ENCODE measurements around the gene SERAC1.

SERAC1 gene

DNA sequence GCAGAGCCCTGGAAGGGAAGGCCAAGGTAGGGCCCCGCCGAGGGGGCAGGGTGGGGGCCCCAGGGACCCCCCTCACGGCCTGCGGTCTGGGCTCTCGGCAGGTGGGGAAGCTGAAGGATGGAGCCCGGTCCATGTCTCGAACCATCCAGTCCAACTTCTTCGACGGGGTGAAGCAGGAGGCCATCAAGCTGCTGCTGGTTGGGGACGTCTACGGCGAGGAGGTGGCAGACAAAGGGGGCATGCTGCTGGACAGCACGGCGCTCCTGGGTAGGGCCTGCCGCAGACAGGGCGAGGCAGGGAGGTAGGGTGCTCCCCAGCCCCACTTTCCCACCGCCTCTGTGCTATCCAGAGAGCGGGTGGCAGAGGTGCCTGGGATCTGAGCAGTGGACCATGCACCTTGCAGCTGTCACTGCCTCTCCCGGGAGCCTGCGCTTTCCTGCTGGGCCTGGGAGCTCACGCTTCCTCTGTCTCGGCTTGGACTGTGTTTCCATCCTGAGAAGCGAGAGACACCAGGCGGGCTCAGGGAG is 103.3 kb downstream of the SERAC1 start:
- H3K4me3 ChIP-seq (ENCODE audit: low read depth in 1 of 2, low read length in 2 of 2), result no peak overlapping the region

DNA sequence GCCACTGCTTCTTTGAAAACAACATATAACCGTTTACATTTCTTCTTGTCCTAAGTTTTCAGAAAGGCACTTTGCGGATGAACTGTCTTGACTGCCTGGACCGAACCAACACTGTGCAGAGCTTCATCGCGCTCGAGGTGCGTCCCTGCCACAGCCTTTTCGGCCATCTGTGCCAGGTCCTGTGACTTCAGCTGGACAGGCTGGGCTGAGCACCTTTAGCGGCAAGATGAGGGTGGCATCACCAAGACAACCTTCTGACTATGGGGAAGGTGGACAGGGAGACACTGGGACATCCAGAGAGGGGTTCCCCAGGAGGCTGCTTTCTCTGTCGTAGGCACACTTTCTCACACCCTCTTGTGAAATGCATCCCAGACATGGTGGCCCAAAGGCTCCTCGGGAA is 104.3 kb downstream of the SERAC1 start:
- H3K36me3 ChIP-seq (ENCODE audit: control insufficient read depth in 1 of 2, insufficient read depth in 2 of 2, low read length in 2 of 2), result peaks cover 22 to 48% of the 10 kb centered on the region in 2 donors

More for the DNA sequence above, 103.3 kb downstream of the SERAC1 start:
- H3K9me3 ChIP-seq (ENCODE audit: control insufficient read depth in 1 of 2, low read length in 2 of 2), result no peaks in the 10 kb centered on the region
- H3K36me3 ChIP-seq (ENCODE audit: control insufficient read depth in 1 of 2, insufficient read depth in 2 of 2, low read length in 2 of 2), result peaks cover 22 to 47% of the 10 kb centered on the region in 2 donors
- peaks cover 16 to 20% of the 10 kb centered on the region in 2 donors for H3K4me1 ChIP-seq (ENCODE audit: control insufficient read depth in 1 of 2, insufficient read depth in 2 of 2, low read length in 2 of 2)
- H3K27me3 ChIP-seq (ENCODE audit: low read depth, low read length), result no peaks in the 10 kb centered on the region
- H3K27ac ChIP-seq (ENCODE audit: low read length), result no peak overlapping the region

DNA sequence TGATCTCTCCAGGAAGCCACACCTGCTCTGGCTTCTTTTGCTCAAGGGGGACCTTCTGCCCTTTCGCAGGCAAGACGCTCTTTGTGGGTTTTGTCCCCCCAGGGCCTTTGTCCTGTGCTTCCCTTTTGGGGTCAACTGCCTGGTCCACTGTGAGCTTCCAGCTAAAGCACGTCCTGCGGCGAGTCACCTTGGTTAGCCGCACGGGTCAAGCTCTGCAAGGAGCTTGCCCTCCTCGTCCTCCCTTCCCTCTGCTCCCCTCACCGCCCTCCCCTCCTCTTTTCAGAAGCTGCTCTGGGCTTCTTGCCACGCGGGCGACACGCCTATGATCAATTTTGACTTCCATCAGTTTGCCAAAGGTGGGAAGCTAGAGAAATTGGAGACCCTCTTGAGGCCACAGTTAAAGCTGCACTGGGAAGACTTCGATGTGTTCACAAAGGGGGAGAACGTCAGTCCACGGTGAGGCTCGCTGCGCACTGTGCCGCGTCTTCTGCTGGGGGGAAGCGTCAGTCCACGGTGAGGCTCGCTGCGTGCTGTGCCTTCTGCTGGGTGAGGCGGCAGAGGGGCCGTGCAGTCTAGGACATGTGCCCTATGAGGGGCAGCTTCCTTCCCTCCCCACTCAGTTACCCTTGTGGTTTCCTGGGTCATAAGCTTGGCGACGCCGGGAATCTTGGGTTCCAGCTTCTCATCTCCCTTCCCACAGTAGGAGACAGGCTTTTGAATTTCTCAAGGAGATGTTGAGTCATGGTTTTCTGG is 106.2 kb downstream of the SERAC1 start:
- Histone ChIP-seq H3K27ac (ENCODE audit: low read length) (no peak overlapping the region), H3K36me3 (ENCODE audit: control insufficient read depth in 1 of 2, insufficient read depth in 2 of 2, low read length in 2 of 2) (peaks cover 16 to 38% of the 10 kb centered on the region in 2 donors), H3K9me3 (ENCODE audit: control insufficient read depth in 1 of 2, low read length in 2 of 2) (no peaks in the 10 kb centered on the region), H3K27me3 (ENCODE audit: low read depth, low read length) (no peaks in the 10 kb centered on the region), H3K4me3 (ENCODE audit: low read depth in 1 of 2, low read length in 2 of 2) (no peak overlapping the region), H3K4me1 (ENCODE audit: control insufficient read depth in 1 of 2, insufficient read depth in 2 of 2, low read length in 2 of 2) (peaks cover 11 to 19% of the 10 kb centered on the region in 2 donors)

More for the DNA sequence above, 104.3 kb downstream of the SERAC1 start:
- peaks cover 17 to 19% of the 10 kb centered on the region in 2 donors for H3K4me1 ChIP-seq (ENCODE audit: control insufficient read depth in 1 of 2, insufficient read depth in 2 of 2, low read length in 2 of 2)
- H3K4me3 ChIP-seq (ENCODE audit: low read depth in 1 of 2, low read length in 2 of 2), result no peak overlapping the region
- H3K9me3 ChIP-seq (ENCODE audit: control insufficient read depth in 1 of 2, low read length in 2 of 2), result no peaks in the 10 kb centered on the region
- H3K27ac ChIP-seq (ENCODE audit: low read length), result no peak overlapping the region
- no peaks in the 10 kb centered on the region for H3K27me3 ChIP-seq (ENCODE audit: low read depth, low read length)

DNA sequence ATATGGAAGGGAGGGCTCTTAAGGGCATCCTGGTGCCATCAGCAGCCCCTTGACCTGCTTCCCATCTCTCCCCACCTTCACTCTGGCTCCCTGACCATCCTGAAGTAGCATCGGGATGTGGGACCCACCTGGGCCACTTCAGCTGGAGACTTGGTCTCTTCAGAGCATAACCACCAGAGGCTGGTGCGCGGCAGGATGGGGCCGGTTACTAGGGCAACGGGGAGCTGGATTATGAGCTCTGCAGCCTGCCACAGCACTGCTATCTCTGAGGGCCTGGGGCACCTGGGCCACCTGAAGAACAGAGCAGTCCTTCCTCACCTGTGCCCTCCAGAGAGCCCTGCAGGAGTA is 106.7 kb downstream of the SERAC1 start:
- H3K4me1 ChIP-seq (ENCODE audit: control insufficient read depth in 1 of 2, insufficient read depth in 2 of 2, low read length in 2 of 2), result peaks cover 11 to 19% of the 10 kb centered on the region in 2 donors
- H3K9me3 ChIP-seq (ENCODE audit: control insufficient read depth in 1 of 2, low read length in 2 of 2), result no peaks in the 10 kb centered on the region
- H3K4me3 ChIP-seq (ENCODE audit: low read depth in 1 of 2, low read length in 2 of 2), result no peak overlapping the region
- peaks cover 12 to 33% of the 10 kb centered on the region in 2 donors for H3K36me3 ChIP-seq (ENCODE audit: control insufficient read depth in 1 of 2, insufficient read depth in 2 of 2, low read length in 2 of 2)
- no peaks in the 10 kb centered on the region for H3K27me3 ChIP-seq (ENCODE audit: low read depth, low read length)
- no peak overlapping the region for H3K27ac ChIP-seq (ENCODE audit: low read length)

DNA sequence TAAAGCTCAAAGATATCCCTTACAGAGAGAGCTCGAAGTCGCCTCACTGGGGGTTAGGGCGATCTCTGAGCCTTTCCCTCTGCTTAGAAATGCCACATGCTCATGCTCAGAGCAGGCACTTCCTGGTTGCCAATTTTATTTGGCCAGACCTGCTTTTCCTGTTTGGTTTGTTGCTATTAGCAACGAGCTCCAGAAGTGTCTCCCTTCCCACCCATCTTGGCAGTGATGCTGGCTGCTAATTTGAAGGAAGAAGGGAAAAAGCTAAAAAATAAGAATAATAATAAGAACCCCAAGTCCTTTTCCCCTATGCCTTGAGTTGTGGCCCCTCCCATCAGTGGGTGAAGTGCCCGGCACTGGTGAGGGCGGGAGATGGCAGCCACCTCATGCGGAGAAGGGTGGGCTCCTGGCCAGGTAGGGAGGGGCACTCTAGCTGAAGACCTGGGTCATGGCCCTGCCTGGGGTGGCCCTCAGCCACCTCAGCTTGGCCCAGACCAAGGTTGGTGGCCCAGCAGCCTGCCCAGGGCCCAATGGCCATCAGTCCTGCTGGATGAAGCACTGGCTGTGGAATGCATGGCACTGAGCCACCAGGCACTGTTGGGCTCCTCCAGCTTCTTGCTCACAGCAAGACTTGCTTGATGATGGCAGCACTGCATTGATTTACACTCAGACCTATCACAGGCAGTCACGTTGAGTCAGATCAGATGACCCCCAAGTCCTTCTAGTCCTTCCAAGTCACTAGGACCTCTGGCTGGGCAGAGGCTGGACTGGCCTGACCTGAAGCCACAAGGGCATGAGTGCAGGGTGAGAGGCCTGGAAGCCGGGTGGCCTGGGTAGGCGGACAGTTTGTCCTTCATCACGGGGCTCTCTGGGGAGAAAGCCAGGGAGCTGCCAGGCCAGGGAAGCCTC is 107.4 kb downstream of the SERAC1 start:
- Histone ChIP-seq H3K4me3 (ENCODE audit: low read depth in 1 of 2, low read length in 2 of 2) (peak overlapping the region; percentile 6 to 13), H3K27me3 (ENCODE audit: low read depth, low read length) (no peaks in the 10 kb centered on the region), H3K9me3 (ENCODE audit: control insufficient read depth in 1 of 2, low read length in 2 of 2) (no peaks in the 10 kb centered on the region), H3K27ac (ENCODE audit: low read length) (peak overlapping the region; percentile 62), H3K36me3 (ENCODE audit: control insufficient read depth in 1 of 2, insufficient read depth in 2 of 2, low read length in 2 of 2) (peaks cover 8 to 31% of the 10 kb centered on the region in 2 donors), H3K4me1 (ENCODE audit: control insufficient read depth in 1 of 2, insufficient read depth in 2 of 2, low read length in 2 of 2) (peaks cover 11 to 19% of the 10 kb centered on the region in 2 donors)

All from muscle layer of duodenum (tissue), 2 donors.